Spleen (tissue), 7 donors: ENCODE data around the gene CCSER2.

ENCODE experiments used
- CTCF ChIP-seq, 11 experiments: fragments of 200-600 bp in 7 of 11; fragments of 450-650 bp in 4 of 11; sonication (generic) in 4 of 11; IDR thresholded peaks in 8 of 11; conservative IDR thresholded peaks in 3 of 11; 1 replicate in 7 of 11; 2 replicates in 4 of 11; pipeline versions ENCODE4 v1.4.0 to v1.8.0; 2016 to 2021; ENCODE audit warnings: antibody characterized with exemption in 11 of 11, inconsistent platforms in 4 of 11, mild to moderate bottlenecking in 1 of 11
- POLR2A ChIP-seq, 3 donors: fragments of 450-650 bp; IDR thresholded peaks; one replicate each; pipeline ENCODE4 v1.5.1; 2017; ENCODE audit warnings: antibody characterized with exemption in 3 of 3, mild to moderate bottlenecking in 1 of 3
- POLR2AphosphoS5 ChIP-seq, 3 donors: sonication (generic); formaldehyde crosslinking; IDR thresholded peaks; one replicate each; pipeline ENCODE4 v1.5.1; 2017; ENCODE audit warnings: antibody characterized with exemption in 3 of 3
- donor health status: DM: no; HTN: no; CAD: no; lungs with moderate emphysema.
- donor health status: DM: no; HTN: no; CAD: no.
- donor health status: DM: no; HTN: no; CAD: no.

- TF ChIP-seq CTCF (IDR thresholded peaks at IDR 0.05 in 8 of 11, conservative IDR thresholded peaks at IDR 0.05 in 3 of 11) (no peak), POLR2AphosphoS5 (IDR thresholded peaks at IDR 0.05) (no peak), POLR2A (IDR thresholded peaks at IDR 0.05) (no peak)
These were observed 33.5 kb upstream of the CCSER2 start for GRCh38 chr10:84294766-84295447.
